Measurements from ENCODE around the gene CELSR1.
"Not testable (repeated sequence)": the region's sequence is repeated elsewhere in the genome, so short reads cannot be mapped to it uniquely, and the experiment has no call there.

CELSR1 gene

GRCh38 chr22:46478083-46478551, 59.3 kb downstream of the CELSR1 start:
- Histone ChIP-seq H3K27ac (ENCODE audit: low read length) (no peak overlapping the region), H3K4me3 (ENCODE audit: low read depth in 1 of 2, low read length in 2 of 2) (no peak overlapping the region), H3K27me3 (ENCODE audit: low read depth, low read length) (no peaks in the 10 kb centered on the region), H3K36me3 (ENCODE audit: control insufficient read depth in 1 of 2, insufficient read depth in 2 of 2, low read length in 2 of 2) (no peaks in the 10 kb centered on the region), H3K9me3 (ENCODE audit: control insufficient read depth in 1 of 2, low read length in 2 of 2) (peaks cover 0 to 11% of the 10 kb centered on the region in 2 donors), H3K4me1 (ENCODE audit: control insufficient read depth in 1 of 2, insufficient read depth in 2 of 2, low read length in 2 of 2) (no peaks in the 10 kb centered on the region)

- Histone ChIP-seq H3K36me3 (ENCODE audit: control insufficient read depth in 1 of 2, insufficient read depth in 2 of 2, low read length in 2 of 2) (no peaks in the 10 kb centered on the region), H3K4me1 (ENCODE audit: control insufficient read depth in 1 of 2, insufficient read depth in 2 of 2, low read length in 2 of 2) (no peaks in the 10 kb centered on the region), H3K9me3 (ENCODE audit: control insufficient read depth in 1 of 2, low read length in 2 of 2) (peaks cover 0 to 2% of the 10 kb centered on the region in 2 donors), H3K4me3 (ENCODE audit: low read depth in 1 of 2, low read length in 2 of 2) (no peak overlapping the region), H3K27ac (ENCODE audit: low read length) (no peak overlapping the region), H3K27me3 (ENCODE audit: low read depth, low read length) (no peaks in the 10 kb centered on the region)
Observed at GRCh38 chr22:46476547-46476941, 60.9 kb downstream of the CELSR1 start.

- Histone ChIP-seq H3K27me3 (ENCODE audit: low read depth, low read length) (no peaks in the 10 kb centered on the region), H3K9me3 (ENCODE audit: control insufficient read depth in 1 of 2, low read length in 2 of 2) (peaks cover 0 to 2% of the 10 kb centered on the region in 2 donors), H3K36me3 (ENCODE audit: control insufficient read depth in 1 of 2, insufficient read depth in 2 of 2, low read length in 2 of 2) (no peaks in the 10 kb centered on the region), H3K27ac (ENCODE audit: low read length) (no peak overlapping the region), H3K4me1 (ENCODE audit: control insufficient read depth in 1 of 2, insufficient read depth in 2 of 2, low read length in 2 of 2) (no peaks in the 10 kb centered on the region), H3K4me3 (ENCODE audit: low read depth in 1 of 2, low read length in 2 of 2) (no peak overlapping the region)
Observed at GRCh38 chr22:46473896-46474557, 63.4 kb downstream of the CELSR1 start.

- Histone ChIP-seq H3K4me1 (ENCODE audit: control insufficient read depth in 1 of 2, insufficient read depth in 2 of 2, low read length in 2 of 2) (no peaks in the 10 kb centered on the region), H3K27me3 (ENCODE audit: low read depth, low read length) (no peaks in the 10 kb centered on the region), H3K36me3 (ENCODE audit: control insufficient read depth in 1 of 2, insufficient read depth in 2 of 2, low read length in 2 of 2) (no peaks in the 10 kb centered on the region), H3K27ac (ENCODE audit: low read length) (no peak overlapping the region), H3K4me3 (ENCODE audit: low read depth in 1 of 2, low read length in 2 of 2) (no peak overlapping the region), H3K9me3 (ENCODE audit: control insufficient read depth in 1 of 2, low read length in 2 of 2) (peaks cover 0 to 2% of the 10 kb centered on the region in 2 donors)
Observed at GRCh38 chr22:46473021-46473779, 64.2 kb downstream of the CELSR1 start.

- Histone ChIP-seq H3K4me3 (ENCODE audit: low read depth in 1 of 2, low read length in 2 of 2) (no peak overlapping the region), H3K9me3 (ENCODE audit: control insufficient read depth in 1 of 2, low read length in 2 of 2) (peaks cover 0 to 2% of the 10 kb centered on the region in 2 donors), H3K4me1 (ENCODE audit: control insufficient read depth in 1 of 2, insufficient read depth in 2 of 2, low read length in 2 of 2) (no peaks in the 10 kb centered on the region), H3K27me3 (ENCODE audit: low read depth, low read length) (no peaks in the 10 kb centered on the region), H3K27ac (ENCODE audit: low read length) (no peak overlapping the region), H3K36me3 (ENCODE audit: control insufficient read depth in 1 of 2, insufficient read depth in 2 of 2, low read length in 2 of 2) (no peaks in the 10 kb centered on the region)
Observed at GRCh38 chr22:46472722-46473016, 64.8 kb downstream of the CELSR1 start.

- H3K27ac ChIP-seq (ENCODE audit: low read length), result no peak overlapping the region
- no peaks in the 10 kb centered on the region for H3K36me3 ChIP-seq (ENCODE audit: control insufficient read depth in 1 of 2, insufficient read depth in 2 of 2, low read length in 2 of 2)
- H3K9me3 ChIP-seq (ENCODE audit: control insufficient read depth in 1 of 2, low read length in 2 of 2), result peaks cover 0 to 2% of the 10 kb centered on the region in 2 donors
- no peaks in the 10 kb centered on the region for H3K27me3 ChIP-seq (ENCODE audit: low read depth, low read length)
- H3K4me3 ChIP-seq (ENCODE audit: low read depth in 1 of 2, low read length in 2 of 2), result no peak overlapping the region
- no peaks in the 10 kb centered on the region for H3K4me1 ChIP-seq (ENCODE audit: control insufficient read depth in 1 of 2, insufficient read depth in 2 of 2, low read length in 2 of 2)
Observed at GRCh38 chr22:46471901-46472721, 65.3 kb downstream of the CELSR1 start.

GRCh38 chr22:46471330-46471729, 66.1 kb downstream of the CELSR1 start:
- H3K27ac ChIP-seq (ENCODE audit: low read length); H3K9me3 ChIP-seq (ENCODE audit: control insufficient read depth in 1 of 2, low read length in 2 of 2); H3K36me3 ChIP-seq (ENCODE audit: control insufficient read depth in 1 of 2, insufficient read depth in 2 of 2, low read length in 2 of 2); H3K4me1 ChIP-seq (ENCODE audit: control insufficient read depth in 1 of 2, insufficient read depth in 2 of 2, low read length in 2 of 2); H3K27me3 ChIP-seq (ENCODE audit: low read depth, low read length); H3K4me3 ChIP-seq (ENCODE audit: low read depth in 1 of 2, low read length in 2 of 2): not testable (repeated sequence)

GRCh38 chr22:46469711-46470110, 67.7 kb downstream of the CELSR1 start:
- H3K27me3 ChIP-seq (ENCODE audit: low read depth, low read length), result no peaks in the 10 kb centered on the region
- H3K4me1 ChIP-seq (ENCODE audit: control insufficient read depth in 1 of 2, insufficient read depth in 2 of 2, low read length in 2 of 2), result no peaks in the 10 kb centered on the region
- H3K27ac ChIP-seq (ENCODE audit: low read length), result no peak overlapping the region

GRCh38 chr22:46467006-46467405, 70.4 kb downstream of the CELSR1 start:
- Histone ChIP-seq H3K36me3 (ENCODE audit: control insufficient read depth in 1 of 2, insufficient read depth in 2 of 2, low read length in 2 of 2) (no peaks in the 10 kb centered on the region), H3K4me3 (ENCODE audit: low read depth in 1 of 2, low read length in 2 of 2) (no peak overlapping the region), H3K9me3 (ENCODE audit: control insufficient read depth in 1 of 2, low read length in 2 of 2) (no peaks in the 10 kb centered on the region), H3K27ac (ENCODE audit: low read length) (no peak overlapping the region), H3K27me3 (ENCODE audit: low read depth, low read length) (no peaks in the 10 kb centered on the region), H3K4me1 (ENCODE audit: control insufficient read depth in 1 of 2, insufficient read depth in 2 of 2, low read length in 2 of 2) (no peaks in the 10 kb centered on the region)

More at GRCh38 chr22:46469711-46470110, 67.7 kb downstream of the CELSR1 start:
- no peaks in the 10 kb centered on the region for H3K36me3 ChIP-seq (ENCODE audit: control insufficient read depth in 1 of 2, insufficient read depth in 2 of 2, low read length in 2 of 2)
- H3K4me3 ChIP-seq (ENCODE audit: low read depth in 1 of 2, low read length in 2 of 2), result no peak overlapping the region
- no peaks in the 10 kb centered on the region for H3K9me3 ChIP-seq (ENCODE audit: control insufficient read depth in 1 of 2, low read length in 2 of 2)

GRCh38 chr22:46466255-46466676, 71.2 kb downstream of the CELSR1 start:
- no peak overlapping the region for H3K4me3 ChIP-seq (ENCODE audit: low read depth in 1 of 2, low read length in 2 of 2)
- no peaks in the 10 kb centered on the region for H3K36me3 ChIP-seq (ENCODE audit: control insufficient read depth in 1 of 2, insufficient read depth in 2 of 2, low read length in 2 of 2)
- no peaks in the 10 kb centered on the region for H3K9me3 ChIP-seq (ENCODE audit: control insufficient read depth in 1 of 2, low read length in 2 of 2)
- H3K4me1 ChIP-seq (ENCODE audit: control insufficient read depth in 1 of 2, insufficient read depth in 2 of 2, low read length in 2 of 2), result no peaks in the 10 kb centered on the region
- no peaks in the 10 kb centered on the region for H3K27me3 ChIP-seq (ENCODE audit: low read depth, low read length)
- H3K27ac ChIP-seq (ENCODE audit: low read length), result no peak overlapping the region

- H3K9me3 ChIP-seq (ENCODE audit: control insufficient read depth in 1 of 2, low read length in 2 of 2), result no peaks in the 10 kb centered on the region
- no peak overlapping the region for H3K4me3 ChIP-seq (ENCODE audit: low read depth in 1 of 2, low read length in 2 of 2)
- H3K4me1 ChIP-seq (ENCODE audit: control insufficient read depth in 1 of 2, insufficient read depth in 2 of 2, low read length in 2 of 2), result no peaks in the 10 kb centered on the region
- no peak overlapping the region for H3K27ac ChIP-seq (ENCODE audit: low read length)
- H3K36me3 ChIP-seq (ENCODE audit: control insufficient read depth in 1 of 2, insufficient read depth in 2 of 2, low read length in 2 of 2), result no peaks in the 10 kb centered on the region
- H3K27me3 ChIP-seq (ENCODE audit: low read depth, low read length), result no peaks in the 10 kb centered on the region
Observed at GRCh38 chr22:46465793-46466192, 71.6 kb downstream of the CELSR1 start.

Data from muscle layer of duodenum (tissue), 2 donors.